ENCODE data around the gene VPS41.

VPS41 gene

DNA sequence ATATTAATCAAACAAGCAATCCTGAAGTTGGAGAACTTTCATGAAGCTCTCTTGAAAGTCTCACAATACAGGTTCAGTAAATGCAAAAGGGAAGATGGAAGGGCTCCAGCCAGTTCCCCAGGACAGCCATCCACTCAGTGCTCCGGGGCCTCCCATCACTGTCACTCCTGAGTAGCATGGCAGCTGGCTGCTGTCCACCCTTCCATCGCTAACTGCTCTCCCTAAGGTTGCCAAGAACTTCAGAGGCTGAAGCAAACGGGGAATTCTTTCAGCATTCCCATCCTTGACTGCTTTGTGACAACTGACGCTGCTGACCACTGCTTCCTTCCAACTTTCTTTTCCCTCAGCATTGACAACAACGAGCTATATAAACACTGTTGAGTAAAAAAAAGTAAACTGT is 69.1 kb downstream of the VPS41 start:
- TF ChIP-seq, protein P1, sequence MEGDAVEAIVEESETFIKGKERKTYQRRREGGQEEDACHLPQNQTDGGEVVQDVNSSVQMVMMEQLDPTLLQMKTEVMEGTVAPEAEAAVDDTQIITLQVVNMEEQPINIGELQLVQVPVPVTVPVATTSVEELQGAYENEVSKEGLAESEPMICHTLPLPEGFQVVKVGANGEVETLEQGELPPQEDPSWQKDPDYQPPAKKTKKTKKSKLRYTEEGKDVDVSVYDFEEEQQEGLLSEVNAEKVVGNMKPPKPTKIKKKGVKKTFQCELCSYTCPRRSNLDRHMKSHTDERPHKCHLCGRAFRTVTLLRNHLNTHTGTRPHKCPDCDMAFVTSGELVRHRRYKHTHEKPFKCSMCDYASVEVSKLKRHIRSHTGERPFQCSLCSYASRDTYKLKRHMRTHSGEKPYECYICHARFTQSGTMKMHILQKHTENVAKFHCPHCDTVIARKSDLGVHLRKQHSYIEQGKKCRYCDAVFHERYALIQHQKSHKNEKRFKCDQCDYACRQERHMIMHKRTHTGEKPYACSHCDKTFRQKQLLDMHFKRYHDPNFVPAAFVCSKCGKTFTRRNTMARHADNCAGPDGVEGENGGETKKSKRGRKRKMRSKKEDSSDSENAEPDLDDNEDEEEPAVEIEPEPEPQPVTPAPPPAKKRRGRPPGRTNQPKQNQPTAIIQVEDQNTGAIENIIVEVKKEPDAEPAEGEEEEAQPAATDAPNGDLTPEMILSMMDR (IDR thresholded peaks at IDR 0.05; ENCODE audit: borderline replicate concordance, control extremely low read depth, extremely low read depth, insufficient read depth, missing control alignments), result no peak
- in situ Hi-C loops (cut with MboI; ENCODE audit: low sequenced_read_pairs, unreplicated experiment), result no loop called here
- DNase-seq (ENCODE audit: low spot score), result no peak

DNA sequence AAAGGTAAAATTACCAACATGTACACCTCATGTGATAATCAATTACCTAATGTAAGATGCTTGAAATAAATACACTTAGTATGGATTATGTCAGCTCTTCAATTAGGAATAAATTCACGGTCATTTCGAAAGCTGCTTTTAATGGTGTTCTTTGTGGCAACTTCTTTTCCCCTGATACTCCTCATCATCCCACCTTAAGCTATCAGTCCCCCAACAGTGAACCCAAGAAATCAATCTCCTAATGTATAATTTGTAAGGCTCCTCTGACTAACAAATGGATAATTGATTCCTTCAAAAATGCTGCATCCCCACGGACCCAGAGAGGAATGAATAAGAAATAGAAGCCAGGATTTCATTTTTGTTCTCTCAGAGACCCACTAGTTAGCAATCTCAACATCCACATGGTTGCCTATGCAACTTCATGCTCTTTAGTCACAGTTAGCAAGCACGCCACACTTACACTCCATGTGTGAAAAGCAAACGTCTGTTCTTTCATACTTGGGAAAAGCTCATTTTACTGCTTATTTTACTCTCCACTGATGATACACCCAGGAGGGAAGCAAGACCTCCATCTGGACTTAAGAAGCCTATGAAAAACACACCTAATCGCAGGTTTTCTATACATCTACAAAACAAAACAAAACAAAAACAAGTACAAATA is 70.1 kb downstream of the VPS41 start:
- TF ChIP-seq, protein P1 (IDR thresholded peaks at IDR 0.05; ENCODE audit: borderline replicate concordance, control extremely low read depth, extremely low read depth, insufficient read depth, missing control alignments), result no peak
- in situ Hi-C loops (cut with MboI; ENCODE audit: low sequenced_read_pairs, unreplicated experiment), result no loop called here

DNA sequence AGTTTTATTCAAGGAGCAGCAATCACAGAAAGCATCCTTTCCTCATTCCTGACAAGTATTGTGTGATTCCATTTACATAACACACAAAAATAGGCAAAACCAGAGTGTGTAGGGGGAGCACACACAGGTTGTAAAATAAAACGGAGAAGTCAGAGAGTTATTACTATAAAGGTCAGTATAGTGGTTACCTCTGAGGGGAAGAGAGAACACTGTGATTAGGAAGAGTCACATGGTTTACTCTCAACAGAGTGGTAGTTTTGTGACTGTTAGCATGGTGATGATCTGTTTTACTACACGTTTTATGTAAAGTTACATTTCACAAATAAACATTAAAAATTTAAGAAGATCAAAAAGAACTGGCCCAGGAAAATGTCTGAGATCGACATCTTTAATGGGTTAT is 74.6 kb downstream of the VPS41 start:
- TF ChIP-seq, protein P1 (IDR thresholded peaks at IDR 0.05; ENCODE audit: borderline replicate concordance, control extremely low read depth, extremely low read depth, insufficient read depth, missing control alignments), result no peak
- no peak for DNase-seq (ENCODE audit: low spot score)
- in situ Hi-C loops (cut with MboI; ENCODE audit: low sequenced_read_pairs, unreplicated experiment), result no loop called here

More for the DNA sequence above, 70.1 kb downstream of the VPS41 start:
- no peak for DNase-seq (ENCODE audit: low spot score)

DNA sequence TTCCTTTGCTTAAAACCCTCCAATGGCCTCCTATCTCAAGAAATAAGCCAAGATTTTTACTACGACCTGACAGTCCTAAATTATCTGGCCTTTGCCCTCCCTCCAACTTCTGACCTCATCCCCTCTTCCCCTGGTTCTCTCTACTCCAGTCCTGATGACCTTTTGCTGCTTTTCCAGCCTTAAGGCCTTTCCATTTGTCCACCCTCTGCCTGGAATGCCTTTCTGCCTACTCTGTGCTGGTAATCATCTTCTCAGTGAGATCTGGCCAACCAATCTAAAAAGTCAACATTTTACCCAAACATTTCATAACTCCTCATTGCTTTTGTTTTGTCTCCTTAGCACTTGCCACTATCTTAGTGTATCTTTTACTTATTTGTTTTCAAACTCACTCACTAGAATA is 75.7 kb downstream of the VPS41 start:
- in situ Hi-C loops (cut with MboI; ENCODE audit: low sequenced_read_pairs, unreplicated experiment), result no loop called here
- TF ChIP-seq, protein P1 (IDR thresholded peaks at IDR 0.05; ENCODE audit: borderline replicate concordance, control extremely low read depth, extremely low read depth, insufficient read depth, missing control alignments), result no peak
- DNase-seq (ENCODE audit: low spot score), result no peak

DNA sequence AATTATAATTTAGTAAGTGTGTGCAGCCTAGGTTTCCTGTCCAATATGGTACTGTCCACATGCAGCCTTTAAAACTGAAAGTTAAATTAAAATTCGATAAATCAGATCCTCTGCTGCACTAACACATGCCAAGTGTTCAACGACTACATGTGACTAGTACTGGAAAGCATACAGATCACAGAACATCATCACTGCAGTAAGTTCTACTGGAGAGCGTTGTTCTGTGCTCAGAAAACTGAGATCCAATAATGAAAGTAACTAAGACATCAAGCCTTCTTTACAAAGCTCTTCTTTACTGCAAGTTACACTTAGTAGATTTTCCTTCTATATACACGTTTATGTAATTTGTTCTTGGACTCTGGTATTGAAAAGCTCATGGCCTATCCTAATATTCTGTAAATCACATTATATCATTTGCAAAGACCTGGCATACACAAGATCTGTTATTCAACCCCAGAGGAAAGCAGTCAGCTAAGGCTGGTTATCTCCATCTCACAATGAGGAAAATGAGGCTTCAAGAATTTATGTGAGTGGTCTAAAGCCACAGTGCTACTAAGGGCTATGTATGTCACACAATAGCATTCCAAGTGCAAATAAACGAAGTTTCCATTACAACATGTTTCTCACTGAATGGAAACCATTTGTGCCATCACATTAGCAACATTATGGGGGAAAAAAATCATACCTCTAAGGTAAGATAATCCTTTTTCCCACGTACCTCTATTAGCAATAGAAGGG is 77.6 kb downstream of the VPS41 start:
- TF ChIP-seq, protein P1 (IDR thresholded peaks at IDR 0.05; ENCODE audit: borderline replicate concordance, control extremely low read depth, extremely low read depth, insufficient read depth, missing control alignments), result no peak
- in situ Hi-C loops (cut with MboI; ENCODE audit: low sequenced_read_pairs, unreplicated experiment), result no loop called here
- DNase-seq (ENCODE audit: low spot score), result no peak

DNA sequence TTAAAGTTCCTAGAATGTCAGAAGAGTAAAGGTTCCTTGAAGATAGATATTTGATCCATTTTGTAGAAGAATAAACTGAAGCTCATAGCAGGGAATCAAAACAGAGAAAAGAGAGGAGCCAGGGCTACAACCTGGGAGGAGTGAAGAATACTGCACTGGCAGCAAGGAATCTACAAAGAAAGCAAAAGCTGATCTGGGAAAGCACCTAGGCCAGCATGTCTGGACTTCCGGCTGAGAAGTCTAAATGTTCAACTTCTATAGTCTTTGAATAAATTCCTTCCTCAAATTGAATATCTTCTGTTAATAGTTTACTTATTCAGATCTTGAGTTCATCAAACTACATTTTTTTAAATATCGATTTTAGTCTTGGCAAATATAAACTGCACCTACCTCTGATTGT is 78.2 kb downstream of the VPS41 start:
- no peak for DNase-seq (ENCODE audit: low spot score)
- in situ Hi-C loops (cut with MboI; ENCODE audit: low sequenced_read_pairs, unreplicated experiment), result no loop called here
- TF ChIP-seq, protein P1 (IDR thresholded peaks at IDR 0.05; ENCODE audit: borderline replicate concordance, control extremely low read depth, extremely low read depth, insufficient read depth, missing control alignments), result no peak

Data from GM13976 (cell line).